Activated CD4-positive, alpha-beta T cell treated with anti-CD3 and anti-CD28 coated beads, Interleukin-10, Interleukin-2, amounts not matched to agents 100 ng/mL and 50 ng/mL, durations not matched to agents 16 hours and 8 hours (primary cell): ENCODE measurements around the gene RPS6KL1.
"Not testable (repeated sequence)": the region's sequence is repeated elsewhere in the genome, so short reads cannot be mapped to it uniquely, and the experiment has no call there.

Source experiments
- DNase-seq: peaks from one replicate; pipeline ENCODE4 v3.0.0-alpha.2; 2020

RPS6KL1 gene

DNA sequence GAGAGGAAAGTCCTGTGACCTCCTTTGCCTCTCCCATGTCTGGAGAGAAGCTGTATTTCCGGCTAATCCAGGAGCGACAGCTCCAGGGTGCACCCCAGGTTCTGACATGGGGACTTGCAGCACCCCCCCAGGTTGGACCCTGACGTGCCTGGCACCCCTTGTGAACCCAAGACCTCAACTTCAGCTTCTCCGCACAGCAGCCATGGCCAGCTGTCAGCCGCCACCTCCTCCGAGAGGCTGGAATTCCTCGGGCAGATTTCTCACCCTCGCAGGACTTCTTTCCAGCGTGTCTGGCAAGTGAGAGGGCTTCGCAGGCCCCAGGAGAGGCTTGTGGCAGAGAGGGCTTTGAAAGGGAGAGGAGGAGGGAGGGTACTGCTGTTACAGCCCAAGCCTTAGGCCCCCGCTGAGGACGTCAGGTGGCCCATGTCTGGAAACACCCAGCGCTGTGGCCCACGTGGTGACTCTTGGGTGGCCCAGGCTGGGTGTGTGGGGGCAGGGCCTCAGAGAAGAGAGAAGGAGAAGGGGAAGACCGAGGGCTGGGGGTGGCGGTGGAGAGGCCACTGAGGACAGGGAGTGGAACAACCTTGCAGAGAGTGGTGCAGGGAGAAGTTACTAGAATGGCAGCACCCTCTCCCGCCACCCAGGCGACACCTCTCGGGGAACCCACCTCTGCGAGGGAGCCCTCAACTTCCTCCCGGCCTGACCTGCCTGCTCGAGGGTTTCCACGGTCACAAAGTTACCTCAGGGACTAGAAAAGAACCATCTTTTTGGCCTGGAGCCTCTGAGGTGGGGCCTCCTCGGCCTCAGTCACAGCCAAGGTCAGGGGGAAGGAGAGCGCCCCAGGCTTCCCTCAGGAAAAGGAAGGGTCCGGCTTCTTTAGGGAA, 11.7 kb upstream of the RPS6KL1 start:
- no peak for DNase-seq

- no peak for DNase-seq
Measured at GRCh38 chr14:74934041-74934440, 11.0 kb upstream of the RPS6KL1 start.

DNA sequence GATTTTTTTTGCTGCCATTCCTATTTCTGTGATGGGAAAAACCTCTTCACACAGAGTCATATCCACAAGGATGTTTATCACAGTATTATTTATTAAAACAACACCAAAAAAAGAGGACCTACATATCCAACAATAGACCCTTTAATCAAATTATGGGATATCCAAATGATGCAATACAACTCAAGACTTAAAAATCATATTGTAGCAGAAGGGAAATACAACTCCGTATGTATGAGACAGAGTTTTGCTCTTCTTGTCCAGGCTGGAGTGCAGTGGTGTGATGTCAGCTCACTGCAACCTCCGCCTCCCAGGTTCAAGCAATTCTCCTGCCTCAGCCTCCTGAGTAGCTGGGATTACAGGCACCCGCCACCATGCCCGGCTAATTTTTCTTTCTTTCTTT, 9.9 kb upstream of the RPS6KL1 start:
- not testable (repeated sequence) for DNase-seq

DNA sequence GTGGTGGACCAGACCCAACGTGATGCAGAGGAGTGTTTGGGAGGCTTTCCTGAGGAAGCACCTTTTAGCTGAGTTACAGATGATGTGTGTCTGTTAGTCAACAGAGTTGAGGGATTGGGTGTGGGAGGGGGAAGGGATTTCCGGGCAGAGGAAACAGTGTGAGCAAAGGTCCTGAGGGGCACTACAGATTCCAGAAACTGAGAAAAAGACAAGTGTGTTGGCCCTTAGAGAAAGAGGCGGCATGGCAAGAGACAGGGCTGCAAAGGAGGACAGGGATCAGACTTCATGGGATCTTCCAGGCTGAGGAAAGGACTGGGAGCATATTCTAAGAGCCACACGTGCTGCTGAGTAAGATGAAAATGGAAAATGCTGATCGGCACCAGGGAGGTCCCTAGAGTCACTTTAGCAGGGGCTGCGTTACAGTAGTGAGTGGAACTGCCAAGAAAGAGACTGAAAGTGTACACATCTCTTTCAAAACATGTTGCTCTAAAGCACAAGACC, 9.4 kb upstream of the RPS6KL1 start:
- no peak for DNase-seq

- DNase-seq = not testable (repeated sequence)
Measured at GRCh38 chr14:74931744-74932143, 8.7 kb upstream of the RPS6KL1 start.

GRCh38 chr14:74929242-74929641, 6.2 kb upstream of the RPS6KL1 start:
- DNase-seq = no peak

GRCh38 chr14:74927225-74927624, 4.2 kb upstream of the RPS6KL1 start:
- DNase-seq = no peak

- DNase-seq = no peak
Measured at GRCh38 chr14:74924061-74924460, 1.0 kb upstream of the RPS6KL1 start.

- no peak for DNase-seq
Measured at GRCh38 chr14:74921987-74922751, 891 bp downstream of the RPS6KL1 start.

DNA sequence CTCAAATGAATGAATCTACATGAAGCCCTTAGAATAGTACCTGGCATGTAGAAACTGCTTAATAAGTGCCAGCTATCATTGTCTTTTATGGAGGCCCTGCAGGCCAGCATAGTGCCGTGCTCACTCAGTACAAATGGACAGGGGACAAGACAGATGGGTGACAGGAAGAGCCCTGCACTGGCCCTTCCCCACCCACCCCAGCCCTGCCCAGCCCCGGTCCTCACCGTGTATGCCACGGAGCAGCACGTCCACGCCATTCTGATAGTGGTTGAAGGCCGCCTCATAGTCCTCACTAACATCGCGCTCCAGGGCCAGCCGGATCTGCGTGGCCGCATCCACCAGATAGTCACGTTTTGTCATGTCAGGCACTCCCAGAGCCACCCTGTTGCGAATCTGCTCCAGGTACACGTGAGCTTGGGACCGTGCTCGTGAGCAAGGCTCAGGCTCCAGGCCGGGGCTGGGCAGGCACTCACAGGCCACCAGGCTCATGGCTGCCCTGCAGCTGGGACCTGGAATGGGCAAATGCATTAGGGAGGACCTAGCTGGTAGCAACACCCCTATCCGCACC, 1.9 kb downstream of the RPS6KL1 start:
- no peak for DNase-seq

- no peak for DNase-seq
Measured at GRCh38 chr14:74920281-74920680, 2.8 kb downstream of the RPS6KL1 start.

DNA sequence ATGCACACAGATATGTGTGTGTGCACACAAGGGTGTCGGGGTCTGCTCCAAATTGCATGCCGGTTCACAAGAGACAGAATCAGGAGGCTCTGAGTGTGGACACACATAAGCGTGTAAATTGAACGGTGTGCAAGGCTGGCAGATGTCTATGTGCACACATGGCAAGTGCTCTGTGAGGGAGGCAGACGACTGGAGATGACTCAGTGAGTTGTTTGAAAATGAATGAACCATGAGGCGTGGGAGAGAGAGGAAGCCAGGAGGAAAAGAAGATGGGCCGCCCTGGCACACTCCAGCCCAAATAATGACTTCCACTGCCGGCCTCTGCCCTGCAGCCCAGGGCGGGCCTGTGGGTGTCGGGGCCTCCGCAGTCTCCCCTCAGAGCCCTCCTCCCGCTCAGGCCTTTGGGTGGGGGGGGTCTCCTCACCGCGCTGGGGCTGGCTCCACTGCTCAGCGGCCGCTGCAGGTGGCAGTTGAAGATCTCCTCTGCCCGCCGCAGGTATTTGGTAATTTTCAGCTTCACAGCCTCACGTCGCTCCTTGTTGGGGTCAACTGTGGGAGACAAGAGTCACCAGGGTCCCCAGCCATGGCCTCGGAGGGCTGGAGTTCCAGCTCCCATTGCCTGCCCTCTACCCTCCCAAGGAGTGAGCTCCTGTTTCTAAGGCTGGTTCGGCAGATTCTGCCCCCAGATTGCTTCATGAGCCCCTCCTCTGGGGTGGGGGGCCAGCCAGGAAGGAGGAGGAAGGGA, 3.5 kb downstream of the RPS6KL1 start:
- no peak for DNase-seq

DNA sequence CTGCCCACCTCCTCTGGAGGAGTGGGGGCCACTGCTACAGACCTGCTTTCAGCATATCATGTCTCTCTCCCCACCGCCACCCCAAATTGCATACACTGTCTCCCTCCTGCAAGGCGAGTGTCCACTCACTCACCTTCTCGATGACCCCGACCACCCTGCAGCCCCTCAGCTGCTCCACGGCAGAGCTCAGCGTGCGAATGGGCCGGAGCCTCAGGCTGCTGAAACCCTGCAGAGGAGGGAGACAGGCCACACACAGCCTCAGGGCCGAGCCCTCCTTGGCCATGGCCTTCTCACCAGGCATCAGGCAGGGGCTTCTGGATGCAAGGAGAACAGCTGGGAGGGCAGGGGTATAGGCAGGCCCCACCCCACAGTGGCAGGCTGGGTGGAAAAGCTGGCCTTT, 4.7 kb downstream of the RPS6KL1 start:
- DNase-seq = no peak

GRCh38 chr14:74917646-74918081, 5.4 kb downstream of the RPS6KL1 start:
- no peak for DNase-seq

- no peak for DNase-seq
Measured at GRCh38 chr14:74917178-74917543, 5.9 kb downstream of the RPS6KL1 start.

- no peak for DNase-seq
Measured at GRCh38 chr14:74915826-74916225, 7.2 kb downstream of the RPS6KL1 start.

DNA sequence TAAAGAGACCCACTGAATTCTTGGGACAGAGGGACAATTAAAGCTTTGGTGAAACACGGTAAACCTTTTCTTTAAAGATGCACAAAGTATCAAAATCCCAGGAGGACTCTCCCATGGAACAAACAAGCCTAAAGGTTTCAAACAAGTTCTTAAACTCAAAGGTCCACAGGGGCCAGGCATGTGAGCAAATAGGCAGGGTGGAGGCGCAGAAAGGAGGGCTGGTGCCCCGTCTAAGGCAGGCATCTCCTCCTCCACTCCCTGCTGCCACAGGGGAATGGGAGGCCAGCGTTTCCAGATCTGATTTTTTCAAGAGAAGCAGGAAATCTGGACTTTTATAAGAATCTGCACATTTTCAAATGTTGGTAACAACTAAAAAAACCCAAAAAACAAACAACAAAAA, 7.6 kb downstream of the RPS6KL1 start:
- DNase-seq = no peak

GRCh38 chr14:74913986-74914573, 9.0 kb downstream of the RPS6KL1 start:
- peak; percentile 17 for DNase-seq

DNA sequence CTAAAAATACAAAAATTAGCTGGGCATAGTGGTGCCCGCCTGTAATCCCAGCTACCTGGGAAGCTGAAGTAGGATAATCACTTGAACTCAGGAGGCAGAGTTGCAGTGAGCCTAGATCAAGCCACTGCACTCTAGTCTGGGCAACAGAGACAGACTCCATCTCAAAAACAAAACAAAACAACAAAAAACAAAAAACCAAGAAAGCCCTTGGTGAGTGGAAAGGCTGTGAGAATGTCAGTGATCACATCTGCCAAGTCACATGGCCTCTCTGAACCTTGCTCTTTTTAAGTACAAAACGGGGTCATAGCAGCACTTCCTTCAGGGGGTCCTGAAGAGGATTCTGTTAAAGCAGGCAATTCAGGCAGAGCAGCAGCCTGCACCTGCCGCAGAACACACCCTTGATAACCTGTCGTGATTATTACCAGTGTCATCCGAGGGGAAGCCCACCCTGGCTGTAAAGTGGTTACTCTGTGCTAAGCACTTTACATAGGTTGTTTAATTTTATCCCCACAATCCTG, 9.6 kb downstream of the RPS6KL1 start:
- no peak for DNase-seq

GRCh38 chr14:74912801-74913200, 10.3 kb downstream of the RPS6KL1 start:
- DNase-seq = no peak

GRCh38 chr14:74912111-74912510, 10.9 kb downstream of the RPS6KL1 start:
- no peak for DNase-seq

- DNase-seq = no peak
Measured at GRCh38 chr14:74911704-74912103, 11.4 kb downstream of the RPS6KL1 start.
